ENCODE measurements around the gene HEY2. TPM values are rescaled to one million over a fixed set of nuclear protein-coding genes. Genes with fewer than 3 reads are reported as not detected.

The HEY2 gene
- total and polyA plus RNA-seq, 10 of the 15 experiments (the other 5 are each of a cell fraction or from before 2014, with no cell fraction given) = 0.01 to 0.32 (median 0.08) TPM; not detected in 4

GRCh38 chr6:125792680-125793079, 43.2 kb downstream of the HEY2 start (continued):
- 0 out of 2 replicates have a peak, but pooled peaks have one; percentile 13 for TF ChIP-seq RELB (IDR thresholded peaks at IDR 0.05; ENCODE audit: low read depth)
- no peak for TF ChIP-seq FOXM1 (IDR thresholded peaks at IDR 0.05; ENCODE audit: low read depth, low read length)
- TF ChIP-seq MTA2 (IDR thresholded peaks at IDR 0.05; ENCODE audit: low read depth) = no peak
- TF ChIP-seq NR2F1 (conservative IDR thresholded peaks at IDR 0.05) = no peak
- no peak for TF ChIP-seq RAD21 (IDR thresholded peaks at IDR 0.05; ENCODE audit: insufficient read depth, low read depth, low read length)
- TF ChIP-seq CBX3 (IDR thresholded peaks at IDR 0.05; ENCODE audit: borderline replicate concordance, low read depth) = no peak
- TF ChIP-seq STAT3 (IDR thresholded peaks at IDR 0.05; ENCODE audit: low read depth, low read length) = no peak
- TF ChIP-seq POLR2A (IDR thresholded peaks at IDR 0.05; ENCODE audit: low read depth, low read length) = no peak
- TF ChIP-seq IRF5 (IDR thresholded peaks at IDR 0.05; ENCODE audit: borderline replicate concordance) = no peak

GRCh38 chr6:125793280-125793679, 43.8 kb downstream of the HEY2 start:
- ChIA-PET CTCF (interaction anchor here (0.9 to 23.8 kb wide), 17 partner anchors 8 to 181 kb away, joined by 3 to 505 read pairs (median 6); partner anchors contain the start of gene HINT3), SMC1A (ENCODE audit: uncharacterized antibody, unreplicated experiment) (interaction anchor here (1.0 to 12.8 kb wide), 10 partner anchors 12 to 180 kb away, joined by 3 to 325 read pairs (median 9); partner anchors contain the start of gene HINT3), POLR2A (interaction anchor here (0.6 to 7.4 kb wide), 10 partner anchors 12 to 166 kb away, joined by 3 to 55 read pairs (median 5); partner anchors contain the start of gene HINT3), RAD21 (ENCODE audit: unreplicated experiment) (interaction anchor here (0.7 to 11.2 kb wide), 13 partner anchors 8 to 492 kb away, joined by 3 to 185 read pairs (median 4); partner anchors contain the start of genes HDDC2 and HINT3)
- H3K9ac ChIP-seq (ENCODE audit: control insufficient read depth, insufficient read depth, low read length) = 0 out of 2 replicates have a peak overlapping the region, but pooled peaks have one; percentile 35
- intact Hi-C loops (cut with micrococcal nuclease; ENCODE audit: unreplicated experiment) (loop anchor here (5.0 kb wide), 2 partner anchors 39 to 64 kb away; no protein-coding TSS in a partner anchor), in situ Hi-C loops (cut with MboI) (loop anchor here (25.0 kb wide), 1 partner anchor 1494 kb away; no protein-coding TSS in a partner anchor)
- H2AFZ ChIP-seq (ENCODE audit: control insufficient read depth, low read depth, low read length) = 0 out of 2 replicates have a peak overlapping the region, but pooled peaks have one; percentile 2
- peak overlapping the region; percentile 81 for H3K4me2 ChIP-seq (ENCODE audit: control insufficient read depth, insufficient read depth)
- peak overlapping the region; percentile 58 for H3K27ac ChIP-seq (ENCODE audit: control insufficient read depth, insufficient read depth)
- ATAC-seq = no peak
- 100% methylated on average over 2 of the region's 2 CpGs for WGBS (ENCODE audit: insufficient coverage, insufficient replicate concordance, low lambda C conversion rate, missing lambda C conversion rate)
- no peak for DNase-seq (ENCODE audit: low read depth, low spot score)
- FAIRE-seq = no peak
- H3K9me3 ChIP-seq (replicated peaks; ENCODE audit: control insufficient read depth, insufficient read depth, low read length) = no peaks in the 10 kb centered on the region
- no peaks in the 10 kb centered on the region for H3K36me3 ChIP-seq (ENCODE audit: control insufficient read depth in 2 of 2, insufficient read depth in 2 of 2, low read length in 1 of 2)
- TF ChIP-seq HDAC6 (IDR thresholded peaks at IDR 0.05; ENCODE audit: unreplicated experiment) = no peak
- TF ChIP-seq IKZF1 (conservative IDR thresholded peaks at IDR 0.05) = no peak
- TF ChIP-seq POLR2AphosphoS2 (IDR thresholded peaks at IDR 0.05; ENCODE audit: low read depth, low read length) = no peak
- TF ChIP-seq TCF3 (IDR thresholded peaks at IDR 0.05; ENCODE audit: borderline replicate concordance, insufficient read depth, low read depth, low read length) = no peak
- TF ChIP-seq SP1 (IDR thresholded peaks at IDR 0.05; ENCODE audit: low read depth, low read length) = no peak
- TF ChIP-seq E2F8 (IDR thresholded peaks at IDR 0.05; ENCODE audit: low read depth, partially characterized antibody) = no peak
- no peak for TF ChIP-seq DPF2 (IDR thresholded peaks at IDR 0.05)
- H3K4me3 ChIP-seq = peak overlapping the region; percentile 91
- no peaks in the 10 kb centered on the region for H4K20me1 ChIP-seq (ENCODE audit: control insufficient read depth, insufficient read depth)
- BruUV-seq (replicated peaks) = no TSS peak
- no peaks in the 10 kb centered on the region for H3K27me3 ChIP-seq (replicated peaks in 1 of 2; ENCODE audit: control insufficient read depth in 2 of 2, insufficient read depth in 2 of 2, low read length in 1 of 2)
- peaks cover 38% of the 10 kb centered on the region for H3K4me1 ChIP-seq (ENCODE audit: control insufficient read depth, insufficient read depth, low read length)
- peaks cover 74% of the 10 kb centered on the region for H3K79me2 ChIP-seq (ENCODE audit: control insufficient read depth, insufficient read depth, low read length)
